Suprapubic skin (tissue), 4 donors: ENCODE measurements around the gene CHN1. TPM values are rescaled to one million over a fixed set of nuclear protein-coding genes. Genes with fewer than 3 reads are reported as not detected.
A peak's percentile ranks its signal among the peaks of the same experiment; 100 is the strongest.

Experiments
- DNase-seq, 2 donors: peaks; one replicate each; pipeline ENCODE4 v3.0.0-alpha.2; 2019; ENCODE audit warnings: low spot score in 2 of 2
- H3K27ac ChIP-seq: fragments of 200-600 bp; sonication (generic); one replicate; pipeline ENCODE4 v1.5.1; 2019
- H3K27me3 ChIP-seq: fragments of 200-600 bp; sonication (generic); one replicate; pipeline ENCODE4 v1.5.1; 2019
- H3K36me3 ChIP-seq: fragments of 200-600 bp; sonication (generic); one replicate; pipeline ENCODE4 v1.5.1; 2019
- H3K4me1 ChIP-seq: fragments of 200-600 bp; sonication (generic); one replicate; pipeline ENCODE4 v1.5.1; 2019
- H3K4me3 ChIP-seq: fragments of 200-600 bp; sonication (generic); one replicate; pipeline ENCODE4 v1.5.1; 2019; ENCODE audit warnings: mild to moderate bottlenecking
- H3K9me3 ChIP-seq: fragments of 200-600 bp; sonication (generic); one replicate; pipeline ENCODE4 v1.5.1; 2019
- EP300 ChIP-seq: sonication (generic); formaldehyde crosslinking; IDR thresholded peaks from one replicate; pipeline ENCODE4 v1.6.1; 2017; ENCODE audit warnings: antibody characterized with exemption
- POLR2A ChIP-seq, 2 donors: fragments of 450-650 bp; IDR thresholded peaks; one replicate each; pipeline ENCODE4 v1.6.1; 2017; ENCODE audit warnings: antibody characterized with exemption in 2 of 2, mild to moderate bottlenecking in 2 of 2, moderate library complexity in 2 of 2
- POLR2AphosphoS5 ChIP-seq, 3 donors: sonication (generic); formaldehyde crosslinking; IDR thresholded peaks; one replicate each; pipeline ENCODE4 v1.6.1; 2017; ENCODE audit warnings: antibody characterized with exemption in 3 of 3
- WGBS: methylation state at CpG from one replicate; pipeline ENCODE4 v1.1.5; 2018; 5-methylcytosine and 5-hydroxymethylcytosine counted together
- total RNA-seq, 4 donors: library from RNA; depleted of rRNA; stranded (reverse); fragments of >200 nt; gene quantifications; one replicate each; pipeline ENCODE4 v1.1.0, GENCODE V29; 2016
- TF ChIP-seq, protein P1 (sequence below), 2 donors: fragments of 200-600 bp in 1 of 2; fragments of 450-650 bp in 1 of 2; sonication (generic) in 1 of 2; IDR thresholded peaks; one replicate each; pipeline ENCODE4 v1.5.1; 2016 to 2019; ENCODE audit warnings: antibody characterized with exemption in 2 of 2, mild to moderate bottlenecking in 1 of 2, moderate library complexity in 1 of 2

The CHN1 gene
- total RNA-seq, 4 donors from 2014 or later, result 1.6 to 4.9 (median 3.6) TPM

DNA sequence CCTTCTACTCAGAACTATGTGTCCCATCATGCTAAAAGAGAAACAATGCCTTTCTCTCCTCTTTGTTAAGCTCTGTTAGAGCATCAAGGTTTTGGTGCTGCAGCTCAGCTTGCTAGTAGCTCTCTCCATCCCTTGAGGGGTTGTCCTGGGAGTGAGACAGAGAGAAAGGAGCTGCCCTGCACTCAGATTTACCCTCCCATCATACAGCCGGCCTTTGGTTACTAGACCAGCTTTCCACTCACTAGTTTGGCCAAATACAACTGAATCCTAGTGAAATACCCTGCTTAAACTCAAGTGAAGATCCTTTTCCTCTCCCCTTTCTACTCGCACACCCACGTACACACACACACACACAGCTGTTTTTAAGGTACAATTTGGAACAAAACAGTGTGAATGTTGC, 2.3 kb upstream of the CHN1 start:
- TF ChIP-seq, protein P1, sequence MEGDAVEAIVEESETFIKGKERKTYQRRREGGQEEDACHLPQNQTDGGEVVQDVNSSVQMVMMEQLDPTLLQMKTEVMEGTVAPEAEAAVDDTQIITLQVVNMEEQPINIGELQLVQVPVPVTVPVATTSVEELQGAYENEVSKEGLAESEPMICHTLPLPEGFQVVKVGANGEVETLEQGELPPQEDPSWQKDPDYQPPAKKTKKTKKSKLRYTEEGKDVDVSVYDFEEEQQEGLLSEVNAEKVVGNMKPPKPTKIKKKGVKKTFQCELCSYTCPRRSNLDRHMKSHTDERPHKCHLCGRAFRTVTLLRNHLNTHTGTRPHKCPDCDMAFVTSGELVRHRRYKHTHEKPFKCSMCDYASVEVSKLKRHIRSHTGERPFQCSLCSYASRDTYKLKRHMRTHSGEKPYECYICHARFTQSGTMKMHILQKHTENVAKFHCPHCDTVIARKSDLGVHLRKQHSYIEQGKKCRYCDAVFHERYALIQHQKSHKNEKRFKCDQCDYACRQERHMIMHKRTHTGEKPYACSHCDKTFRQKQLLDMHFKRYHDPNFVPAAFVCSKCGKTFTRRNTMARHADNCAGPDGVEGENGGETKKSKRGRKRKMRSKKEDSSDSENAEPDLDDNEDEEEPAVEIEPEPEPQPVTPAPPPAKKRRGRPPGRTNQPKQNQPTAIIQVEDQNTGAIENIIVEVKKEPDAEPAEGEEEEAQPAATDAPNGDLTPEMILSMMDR (IDR thresholded peaks at IDR 0.05), result no peak
- TF ChIP-seq EP300 (no peak), POLR2AphosphoS5 (IDR thresholded peaks at IDR 0.05) (no peak)
- WGBS, result 89% methylated on average over 3 of the region's 3 CpGs
- Histone ChIP-seq H3K9me3 (no peaks in the 10 kb centered on the region), H3K27ac (no peak overlapping the region), H3K36me3 (no peaks in the 10 kb centered on the region), H3K4me1 (peaks cover 15% of the 10 kb centered on the region), H3K4me3 (no peak overlapping the region), H3K27me3 (peaks cover 43% of the 10 kb centered on the region)
- no peak for DNase-seq

DNA sequence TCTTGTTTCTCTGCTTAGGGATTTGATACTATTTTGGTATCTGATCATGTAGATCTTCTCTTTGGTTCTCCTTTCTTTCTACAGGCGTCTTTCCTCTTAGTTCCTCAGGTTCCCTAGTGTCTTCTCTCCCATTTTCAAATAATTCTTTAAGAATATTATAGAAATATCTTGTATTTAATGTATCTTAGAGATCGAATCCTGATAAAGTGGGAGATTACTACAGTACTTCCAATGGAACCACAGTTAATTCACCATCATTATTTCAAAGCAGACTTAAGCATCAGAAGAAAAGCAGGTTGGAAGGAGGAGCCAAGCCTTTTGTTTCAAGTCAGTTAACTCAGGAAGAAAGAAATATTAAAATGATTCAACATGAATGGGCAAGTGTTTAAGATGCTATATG, 1.1 kb upstream of the CHN1 start:
- peaks cover 15% of the 10 kb centered on the region for H3K4me1 ChIP-seq
- no peaks in the 10 kb centered on the region for H3K9me3 ChIP-seq
- 77% methylated on average over 2 of the region's 2 CpGs for WGBS
- no peak overlapping the region for H3K27ac ChIP-seq
- peaks cover 48% of the 10 kb centered on the region for H3K27me3 ChIP-seq
- TF ChIP-seq, protein P1 (IDR thresholded peaks at IDR 0.05), result no peak
- TF ChIP-seq POLR2A (IDR thresholded peaks at IDR 0.05) (no peak), POLR2AphosphoS5 (IDR thresholded peaks at IDR 0.05) (no peak), EP300 (no peak)
- H3K4me3 ChIP-seq, result no peak overlapping the region
- DNase-seq, result no peak
- H3K36me3 ChIP-seq, result no peaks in the 10 kb centered on the region

DNA sequence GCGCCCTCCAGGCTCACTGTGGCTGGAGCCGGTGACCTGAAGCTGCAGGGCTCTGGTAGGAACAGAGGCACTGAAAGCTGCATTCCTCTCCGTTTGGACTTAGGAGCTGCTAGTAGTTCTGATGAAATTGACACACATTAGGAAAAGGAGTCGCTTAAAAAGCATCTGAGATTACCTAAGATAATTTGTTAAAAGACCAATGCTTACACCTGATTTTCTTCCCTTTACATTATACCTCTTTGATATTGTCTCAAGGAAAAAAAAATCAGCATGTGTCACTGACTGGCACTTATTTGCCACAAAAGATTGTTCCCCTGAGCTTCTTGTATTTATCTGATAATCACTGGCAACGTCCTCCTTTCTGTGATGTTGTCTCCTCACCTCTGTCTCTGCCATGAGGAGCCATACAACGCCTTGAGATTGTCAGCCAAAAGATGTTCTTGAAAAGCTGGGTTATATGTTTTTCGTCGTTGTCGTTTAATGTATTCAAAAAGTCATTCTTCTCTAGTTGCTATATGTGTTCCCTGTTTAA, 618 bp upstream of the CHN1 start:
- Histone ChIP-seq H3K4me1 (peaks cover 15% of the 10 kb centered on the region), H3K9me3 (no peaks in the 10 kb centered on the region), H3K27ac (peak overlapping the region; percentile 48), H3K27me3 (peaks cover 49% of the 10 kb centered on the region), H3K4me3 (peak overlapping the region; percentile 58), H3K36me3 (no peaks in the 10 kb centered on the region)
- no peak for TF ChIP-seq EP300
- TF ChIP-seq POLR2AphosphoS5 (IDR thresholded peaks at IDR 0.05), result no peak
- DNase-seq, result no peak
- WGBS, result 28% methylated on average over 9 of the region's 9 CpGs

DNA sequence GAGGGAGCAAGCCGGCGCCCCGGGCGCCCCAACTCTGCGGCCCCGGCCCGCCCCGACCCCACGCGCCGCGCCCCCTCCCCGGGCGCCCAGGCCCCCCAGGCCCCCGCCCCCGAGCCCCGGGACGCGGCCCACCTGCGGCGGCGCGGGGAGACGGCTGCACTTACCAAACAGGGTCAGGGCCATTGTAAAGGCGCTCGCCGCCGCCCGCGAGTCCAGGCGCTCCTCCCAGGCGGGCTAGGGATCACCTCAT, 526 bp downstream of the CHN1 start:
- H3K36me3 ChIP-seq, result no peaks in the 10 kb centered on the region
- TF ChIP-seq POLR2AphosphoS5 (IDR thresholded peaks at IDR 0.05), result no peak
- TF ChIP-seq, protein P1 (IDR thresholded peaks at IDR 0.05), result no peak
- no peak for TF ChIP-seq EP300
- TF ChIP-seq POLR2A (IDR thresholded peaks at IDR 0.05), result no peak
- H3K27ac ChIP-seq, result peak overlapping the region; percentile 48
- H3K4me3 ChIP-seq, result peak overlapping the region; percentile 58
- H3K27me3 ChIP-seq, result peaks cover 52% of the 10 kb centered on the region
- peaks cover 15% of the 10 kb centered on the region for H3K4me1 ChIP-seq
- no peaks in the 10 kb centered on the region for H3K9me3 ChIP-seq
- DNase-seq, result no peak
- 0% methylated on average over 3 of the region's 32 CpGs for whole genome bisulfite sequencing

DNA sequence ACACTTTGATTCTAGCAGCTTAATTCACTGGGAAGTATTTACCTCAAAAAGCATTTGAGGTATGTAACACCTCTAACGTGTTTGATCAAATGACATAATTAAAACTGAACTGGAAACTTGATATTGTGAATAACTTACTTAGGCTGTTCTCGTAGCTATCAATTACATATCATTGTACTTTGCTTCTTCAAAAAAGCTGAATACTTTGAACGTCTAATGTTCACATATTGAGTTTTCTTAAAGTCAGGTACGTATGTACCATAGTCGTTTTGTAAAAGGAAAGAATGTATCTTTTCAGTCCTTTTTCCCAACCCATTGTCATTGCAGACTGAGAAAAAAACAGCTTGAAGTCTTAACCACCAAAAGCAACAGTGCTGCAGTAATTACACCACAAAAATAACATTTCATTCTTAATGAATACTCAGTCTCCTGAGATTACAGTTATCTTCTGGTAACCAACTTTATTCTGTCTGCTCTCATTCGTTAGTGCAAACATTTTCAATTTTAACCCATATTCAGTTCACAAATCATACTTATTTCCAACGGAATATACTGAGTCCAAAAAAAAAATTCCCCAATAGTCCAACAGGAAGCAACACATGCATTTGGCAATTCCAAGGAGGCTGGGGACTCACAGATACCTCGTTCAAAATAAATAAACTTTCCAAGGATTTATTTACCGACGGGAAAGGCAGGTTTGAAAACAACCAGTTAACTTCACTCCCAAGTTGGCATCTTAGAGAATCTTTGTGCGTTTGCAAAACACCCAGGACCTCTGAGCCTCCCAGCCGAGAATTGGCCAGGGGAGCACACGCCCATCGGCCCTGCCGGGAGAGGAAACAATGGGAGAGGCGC, 1.1 kb downstream of the CHN1 start:
- no peak for DNase-seq
- Histone ChIP-seq H3K27ac (peak overlapping the region; percentile 48), H3K27me3 (peaks cover 52% of the 10 kb centered on the region), H3K4me3 (peak overlapping the region; percentile 58), H3K36me3 (no peaks in the 10 kb centered on the region), H3K4me1 (peaks cover 15% of the 10 kb centered on the region), H3K9me3 (no peaks in the 10 kb centered on the region)
- no peak for TF ChIP-seq EP300
- TF ChIP-seq POLR2AphosphoS5 (IDR thresholded peaks at IDR 0.05), result no peak
- no peak for TF ChIP-seq POLR2A (IDR thresholded peaks at IDR 0.05)
- TF ChIP-seq, protein P1 (IDR thresholded peaks at IDR 0.05), result no peak
- 24% methylated on average over 16 of the region's 16 CpGs for WGBS
